BJ (cell line): ENCODE data around the gene WDR31. TPM values are rescaled to one million over a fixed set of nuclear protein-coding genes. Genes with fewer than 3 reads are reported as not detected.

ENCODE experiments used
- CTCF ChIA-PET: fragments of 350-600 bp; formaldehyde crosslinking; extraction: SDS; loops from one replicate; lab custom pipeline; 2021; ENCODE audit warnings: antibody characterized with exemption, inconsistent platforms; lab: Yijun Ruan, JAX
- POLR2A ChIA-PET: fragments of 300-600 bp; sonication (Branson Sonifier 250); formaldehyde crosslinking; extraction: SDS; loops from one replicate; lab custom pipeline; 2021; ENCODE audit warnings: antibody characterized with exemption; lab: Charles Lee
- DNase-seq: peaks from one replicate; pipeline ENCODE4 v3.0.0-alpha.2; 2011; ENCODE audit warnings: low read depth
- H3K27me3 ChIP-seq: 2 replicates; pipeline ENCODE4 v1.6.0; 2011; ENCODE audit warnings: low read length; ENCODE audit not compliant: control insufficient read depth, insufficient read depth
- H3K36me3 ChIP-seq: 2 replicates; pipeline ENCODE4 v1.5.1; 2011; ENCODE audit warnings: low read length; ENCODE audit not compliant: control insufficient read depth, insufficient read depth
- H3K4me3 ChIP-seq: 2 replicates; pipeline ENCODE4 v1.5.1; 2011; ENCODE audit warnings: low read depth, mild to moderate bottlenecking, control low read depth, low read length
- CTCF ChIP-seq: IDR thresholded peaks from 2 replicates; pipeline ENCODE4 v1.5.1; 2011; ENCODE audit warnings: low read depth, mild to moderate bottlenecking, control low read depth, inconsistent platforms, low read length, moderate library complexity; ENCODE audit not compliant: insufficient read depth
- polyA plus RNA-seq: library from polyadenylated mRNA; depleted of rRNA; stranded (reverse); fragments of >200 nt; gene quantifications from 2 replicates; pipeline ENCODE4 v1.2.3, GENCODE V29; 2011

The WDR31 gene
- polyA plus RNA-seq, 1 experiment, result 1.6 TPM

GRCh38 chr9:113376634-113377567 is 36.8 kb upstream of the WDR31 start, which contains the start of gene HDHD3:
TSS of gene HDHD3 (minus strand) at chr9:113376986. CDS start at chr9:113374354, 2,632 bp downstream.
- peak within 1 kb of the TSS; percentile 72 for H3K4me3 ChIP-seq
- peaks cover 2% of the 10 kb centered on the region; the same call in 1 of the 2 replicates for H3K27me3 ChIP-seq
- POLR2A ChIA-PET, result no interaction called here
- no peak for TF ChIP-seq CTCF
- H3K36me3 ChIP-seq, result peaks cover 7% of the 10 kb centered on the region
- CTCF ChIA-PET, result interaction anchor here (1.3 kb wide), 1 partner anchor 24 kb away, joined by 5 read pairs; the partner anchor contains the start of gene ALAD
- DNase-seq, result no peak

DNA sequence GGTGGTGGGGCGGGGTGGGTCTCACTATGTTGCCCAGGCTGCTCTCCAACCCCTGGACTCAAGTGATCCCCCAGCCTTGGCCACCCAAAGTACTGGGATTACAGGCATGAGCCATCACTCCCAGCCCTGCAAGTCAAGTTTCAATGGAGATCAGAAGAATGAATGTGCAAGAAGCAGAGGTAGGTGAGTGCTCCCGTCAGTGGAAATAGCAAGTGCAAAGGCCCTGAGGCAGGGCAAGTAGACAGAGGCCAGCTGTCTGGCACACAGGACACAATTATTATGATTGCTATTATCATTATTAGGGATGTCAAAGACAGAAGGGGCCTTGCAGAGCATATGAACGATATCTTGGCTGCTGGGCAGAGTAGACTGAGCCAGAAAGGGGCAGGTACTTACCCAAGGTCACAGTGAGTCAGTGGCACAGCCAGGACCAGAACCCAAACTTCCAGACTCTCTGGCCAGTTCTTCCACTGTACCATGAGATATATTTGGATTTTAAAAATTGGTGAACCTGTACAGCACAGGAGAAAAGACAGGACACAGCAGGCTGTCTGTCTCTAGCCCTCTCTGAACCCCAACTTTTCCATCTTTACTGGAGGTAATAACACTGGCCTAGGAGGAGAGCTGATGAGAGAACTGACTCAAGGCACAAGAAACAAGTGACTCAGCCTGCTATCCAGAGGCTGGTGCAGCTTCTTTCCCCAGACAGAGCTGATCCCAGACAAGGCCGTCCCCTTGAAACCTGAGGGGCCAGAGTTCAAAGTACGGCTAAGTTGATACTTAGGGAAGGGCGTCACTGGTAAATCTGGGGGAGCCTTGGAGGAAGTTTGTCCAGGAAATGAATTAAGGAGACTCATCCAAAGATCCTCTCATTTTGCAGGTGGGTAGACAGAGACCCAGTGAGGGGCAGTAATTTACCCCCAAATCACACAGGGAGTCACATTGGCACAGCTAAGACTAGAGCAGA is 35.3 kb upstream of the WDR31 start:
- TF ChIP-seq CTCF, result no peak
- DNase-seq, result no peak
- CTCF ChIA-PET, result interaction anchor here (1.3 kb wide), 1 partner anchor 26 kb away, joined by 5 read pairs; the partner anchor contains the start of gene ALAD
- Histone ChIP-seq H3K27me3 (peaks cover 2% of the 10 kb centered on the region; the same call in 1 of the 2 replicates), H3K4me3 (no peak overlapping the region; the same call in 1 of the 2 replicates), H3K36me3 (peaks cover 7% of the 10 kb centered on the region)
- POLR2A ChIA-PET, result no interaction called here

DNA sequence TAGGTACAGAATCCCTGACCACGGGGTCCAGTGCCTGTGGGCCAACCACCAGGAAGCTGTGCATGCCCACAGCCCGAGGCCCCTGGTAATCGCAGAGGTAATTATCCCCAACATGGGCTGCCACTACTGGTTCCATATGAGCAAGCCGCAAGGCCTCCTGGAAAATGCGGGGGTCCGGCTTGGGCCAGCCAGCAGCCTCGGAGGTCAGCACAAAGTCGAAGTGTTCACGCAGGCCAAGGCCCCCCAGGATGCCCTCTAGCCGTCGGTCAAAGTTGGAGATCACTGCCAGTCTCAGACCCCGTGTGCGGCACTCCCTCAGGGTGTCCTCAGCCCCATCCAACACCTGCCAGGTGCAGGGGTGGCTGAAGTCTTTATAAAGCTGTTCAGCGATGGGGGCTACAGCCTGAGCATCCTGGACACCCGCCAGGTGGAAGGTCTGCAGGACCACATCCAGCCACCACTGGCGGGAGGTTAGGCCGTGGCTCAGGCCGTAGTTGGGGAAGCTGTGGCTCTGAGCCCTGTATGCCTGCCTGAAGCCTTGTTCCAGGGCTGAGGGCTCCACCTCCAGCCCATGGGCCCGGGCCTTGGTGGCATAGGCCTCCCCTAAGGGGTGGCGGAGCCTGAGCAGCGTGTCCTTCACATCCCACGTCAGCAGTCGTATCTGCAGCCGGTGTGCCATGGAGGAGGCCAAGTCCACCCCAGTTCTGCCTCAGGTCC is 33.8 kb upstream of the WDR31 start:
- no peak for TF ChIP-seq CTCF
- no peaks in the 10 kb centered on the region for H3K27me3 ChIP-seq
- CTCF ChIA-PET, result no interaction called here
- no peak for DNase-seq
- POLR2A ChIA-PET, result interaction anchor here (0.6 kb wide), 1 partner anchor 841 kb away, joined by 3 read pairs; no protein-coding TSS in a partner anchor
- peaks cover 7% of the 10 kb centered on the region for H3K36me3 ChIP-seq
- no peak overlapping the region for H3K4me3 ChIP-seq

- TF ChIP-seq CTCF, result no peak
- POLR2A ChIA-PET, result no interaction called here
- Histone ChIP-seq H3K27me3 (no peaks in the 10 kb centered on the region), H3K36me3 (peaks cover 7% of the 10 kb centered on the region), H3K4me3 (no peak overlapping the region)
- no peak for DNase-seq
- CTCF ChIA-PET, result interaction anchor here (0.7 kb wide), 1 partner anchor 16 kb away, joined by 3 read pairs; no protein-coding TSS in a partner anchor
Measured at GRCh38 chr9:113373256-113373655, 33.2 kb upstream of the WDR31 start.
